ENCODE data around the gene HOXA3.
A peak's percentile ranks its signal among the peaks of the same experiment; 100 is the strongest.

Gene HOXA3

DNA sequence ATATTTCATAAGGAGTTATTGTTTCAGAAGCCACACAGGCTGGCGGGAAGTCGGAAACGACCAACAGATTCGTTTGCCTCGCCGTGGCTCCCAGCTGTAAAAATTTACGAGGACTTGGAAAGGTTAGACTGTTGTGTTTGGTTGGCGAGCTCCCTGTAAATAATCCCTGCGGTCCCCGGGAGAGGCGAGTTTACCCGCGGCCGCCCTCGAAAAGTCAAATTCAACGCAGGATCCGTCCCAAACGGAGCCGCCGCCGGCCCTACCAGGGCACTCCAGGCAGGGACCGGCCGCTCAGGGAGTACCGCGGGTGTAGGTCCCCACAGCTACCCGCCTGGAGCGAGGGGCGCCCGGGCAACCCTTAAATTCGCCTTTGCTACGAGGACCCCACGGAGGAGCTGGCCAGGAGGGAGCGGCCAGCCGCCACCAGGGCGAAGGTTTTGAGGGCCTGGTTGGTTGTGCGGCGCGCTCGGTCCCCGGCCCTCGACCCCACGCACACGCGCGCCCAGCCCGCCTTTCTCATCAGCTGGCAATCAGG is 13.7 kb upstream of the HOXA3 start:
- DNase-seq (ENCODE audit: low spot score) = no peak

DNA sequence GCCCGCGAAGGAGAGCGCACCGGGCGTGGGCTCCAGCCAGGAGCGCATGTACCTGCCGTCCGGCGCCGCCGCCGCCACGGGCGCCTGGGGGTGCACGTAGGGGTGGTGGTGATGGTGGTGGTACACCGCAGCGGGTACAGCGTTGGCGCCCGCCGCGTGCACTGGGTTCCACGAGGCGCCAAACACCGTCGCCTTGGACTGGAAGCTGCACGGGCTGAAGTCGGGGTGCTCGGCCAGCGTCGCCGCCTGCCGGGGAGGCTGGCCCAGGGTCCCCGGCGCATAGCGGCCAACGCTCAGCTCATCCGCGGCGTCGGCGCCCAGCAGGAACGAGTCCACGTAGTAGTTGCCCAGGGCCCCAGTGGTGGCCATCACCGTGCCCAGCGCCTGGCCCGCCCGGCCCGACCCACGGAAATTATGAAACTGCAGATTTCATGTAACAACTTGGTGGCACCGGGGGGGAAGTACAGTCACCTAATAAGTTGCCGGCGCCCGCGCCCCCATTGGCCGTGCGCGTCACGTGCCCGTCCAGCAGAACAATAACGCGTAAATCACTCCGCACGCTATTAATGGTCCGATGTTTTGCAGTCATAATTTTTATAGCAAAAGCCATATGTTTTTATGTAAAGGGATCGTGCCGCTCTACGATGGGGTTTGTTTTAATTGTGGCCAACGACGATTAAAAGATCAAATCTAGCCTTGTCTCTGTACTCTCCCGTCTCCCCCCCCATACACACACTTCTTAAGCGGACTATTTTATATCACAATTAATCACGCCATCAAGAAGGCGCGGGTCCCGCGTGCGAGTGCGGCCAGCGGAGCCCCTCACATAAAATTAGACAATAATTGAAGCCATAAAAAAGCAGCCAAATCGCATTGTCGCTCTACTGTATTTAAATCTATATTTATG is 13.0 kb upstream of the HOXA3 start, which contains the start of gene HOXA9:
HOXA9 (minus strand) TSS at position 449 of the 907 bp plus-strand sequence; CDS start at position 369, 80 bp downstream.
- no peak for DNase-seq (ENCODE audit: low spot score)

DNA sequence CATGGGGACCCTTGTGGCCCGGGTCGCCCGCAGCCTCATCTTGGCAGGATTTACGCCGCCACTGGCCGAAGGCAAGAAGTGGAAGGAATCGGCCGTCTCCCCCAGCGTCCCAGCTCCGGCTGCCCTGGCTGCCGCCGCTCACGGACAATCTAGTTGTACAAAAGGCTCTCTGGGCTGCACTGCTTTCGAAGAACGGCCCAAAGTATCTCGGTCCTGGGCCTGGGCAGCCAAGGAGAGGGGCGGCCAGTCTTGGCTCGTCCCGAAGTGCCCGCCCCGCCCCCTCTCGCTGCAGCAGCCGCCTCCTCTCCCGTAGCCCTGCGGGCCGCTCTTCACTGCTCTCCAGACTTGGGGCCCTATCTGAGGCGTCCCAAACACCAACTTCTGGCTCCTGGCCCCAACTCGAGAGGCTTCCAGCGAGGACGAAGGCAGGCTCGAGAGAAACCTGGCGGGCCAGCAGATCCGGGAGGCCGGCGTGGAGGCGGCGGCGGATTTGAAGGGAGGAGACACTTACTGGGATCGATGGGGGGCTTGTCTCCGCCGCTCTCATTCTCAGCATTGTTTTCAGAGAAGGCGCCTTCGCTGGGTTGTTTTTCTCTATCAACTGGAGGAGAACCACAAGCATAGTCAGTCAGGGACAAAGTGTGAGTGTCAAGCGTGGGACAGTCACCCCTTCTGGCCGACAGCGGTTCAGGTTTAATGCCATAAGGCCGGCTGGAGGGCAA is 12.1 kb upstream of the HOXA3 start:
- no peak for DNase-seq (ENCODE audit: low spot score)

DNA sequence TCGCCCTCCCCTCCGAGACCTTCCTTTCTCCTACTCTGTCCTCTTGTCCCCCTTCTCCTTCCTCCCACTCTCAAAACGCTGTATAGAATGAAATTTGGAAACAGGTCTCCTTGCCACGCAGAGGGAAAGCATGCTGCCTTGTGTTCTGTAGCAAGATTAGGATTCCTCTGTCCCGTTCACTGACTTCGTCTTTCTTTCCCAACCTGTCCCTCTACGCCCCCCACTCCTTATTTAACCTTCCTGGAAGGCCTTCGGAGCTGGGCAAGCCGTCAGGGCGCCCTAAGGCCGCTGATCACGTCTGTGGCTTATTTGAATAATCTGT is 11.6 kb upstream of the HOXA3 start:
- DNase-seq (ENCODE audit: low spot score) = no peak

DNA sequence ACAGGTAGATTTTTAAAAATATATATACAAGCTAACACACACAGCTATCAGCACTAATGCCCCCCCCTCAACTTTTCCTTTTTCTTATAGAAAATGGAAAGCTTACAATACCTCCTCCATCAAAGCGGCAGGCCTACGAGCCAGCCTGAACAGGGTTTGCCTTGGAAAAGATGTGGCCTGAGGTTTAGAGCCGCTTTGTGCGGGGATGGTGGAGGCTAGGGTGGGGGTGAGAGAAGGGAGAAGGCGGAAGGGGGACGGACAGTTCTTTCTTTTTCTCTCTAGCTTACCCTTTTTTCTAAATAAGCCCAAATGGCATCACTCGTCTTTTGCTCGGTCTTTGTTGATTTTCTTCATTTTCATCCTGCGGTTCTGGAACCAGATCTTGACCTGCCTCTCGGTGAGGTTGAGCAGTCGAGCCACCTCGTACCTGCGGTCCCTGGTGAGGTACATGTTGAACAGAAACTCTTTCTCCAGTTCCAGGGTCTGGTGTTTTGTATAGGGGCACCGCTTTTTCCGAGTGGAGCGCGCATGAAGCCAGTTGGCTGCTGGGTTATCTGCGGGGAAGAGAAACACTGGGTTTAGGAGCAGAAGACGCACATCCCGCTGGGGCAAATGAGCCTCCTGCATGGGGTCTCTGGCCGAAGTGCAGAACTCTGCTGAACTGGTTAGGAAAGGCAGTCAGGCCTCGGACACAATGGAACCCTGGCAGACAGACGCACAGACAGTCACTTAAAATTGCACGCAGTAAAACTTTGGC is 11.1 kb upstream of the HOXA3 start:
- DNase-seq (ENCODE audit: low spot score) = no peak

DNA sequence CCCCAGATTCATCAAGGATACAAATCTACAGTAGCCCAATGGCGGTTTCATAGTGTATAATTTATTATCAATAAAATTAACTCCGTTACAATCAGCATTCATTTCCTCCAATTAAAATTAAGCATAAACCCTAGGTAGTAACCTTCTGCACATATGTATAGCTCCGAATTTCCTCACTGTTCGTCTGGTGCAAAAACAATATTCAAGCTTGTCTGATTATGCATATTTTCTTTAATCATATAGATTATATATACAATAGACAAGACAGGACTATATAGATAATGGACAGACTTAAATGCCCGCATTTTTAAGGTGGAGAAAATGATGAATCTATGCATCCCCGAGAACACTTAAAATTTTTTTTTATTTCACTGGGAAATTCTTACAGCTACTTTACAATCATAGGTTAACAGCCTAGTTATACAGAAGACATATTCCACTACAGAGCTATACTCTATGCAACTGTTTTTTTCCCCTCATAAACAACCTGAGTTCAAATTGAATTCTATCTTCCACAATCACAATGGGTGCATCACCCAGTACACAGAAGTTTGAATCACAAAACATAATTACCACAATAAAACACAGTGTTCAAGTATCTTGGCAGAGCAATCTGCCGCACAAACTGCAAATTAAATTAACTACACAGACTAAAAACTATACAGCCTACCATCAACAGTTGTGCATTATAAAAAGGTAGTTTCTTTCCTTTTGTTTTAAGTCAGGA is 10.3 kb upstream of the HOXA3 start:
- no peak for DNase-seq (ENCODE audit: low spot score)

DNA sequence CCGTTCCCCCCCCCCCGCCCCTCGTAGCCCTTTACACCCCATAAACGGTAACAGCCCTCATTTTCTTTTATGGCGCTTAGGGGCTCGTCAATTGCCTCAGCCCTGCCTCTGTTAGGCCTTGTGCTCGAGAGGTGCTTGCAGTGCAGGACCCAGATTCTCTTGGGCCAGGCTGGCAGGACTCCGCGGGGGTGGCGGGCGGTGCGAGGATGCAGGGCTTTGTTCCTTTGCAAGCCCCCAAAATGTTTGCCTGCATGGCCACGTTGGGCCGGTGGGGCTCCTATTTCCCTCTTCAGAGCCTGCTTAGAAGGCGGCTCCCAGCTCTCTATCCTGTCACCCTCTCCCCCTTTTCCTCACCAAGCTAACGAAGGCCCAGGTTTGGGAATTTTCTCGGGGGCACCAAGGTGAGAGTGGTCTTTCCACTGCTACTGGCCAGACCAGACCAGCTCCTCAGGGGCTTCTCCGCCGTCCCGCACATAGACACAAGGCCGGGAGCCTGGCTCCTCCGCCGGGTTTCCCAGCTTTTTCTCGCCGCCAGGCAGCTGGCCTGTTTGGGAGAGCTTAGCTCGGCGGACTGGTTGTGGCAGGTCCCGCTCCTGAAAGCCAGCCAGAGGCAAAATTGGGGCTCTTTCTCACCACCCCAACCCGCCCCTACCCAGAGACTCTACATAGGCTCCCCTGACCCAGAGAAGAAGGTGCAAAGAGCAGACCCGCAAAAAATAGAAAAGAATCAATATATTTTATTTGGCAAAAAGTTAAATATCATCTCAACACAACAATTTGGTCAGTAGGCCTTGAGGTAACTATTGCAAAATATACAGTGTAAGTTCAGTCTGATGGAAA is 9.6 kb upstream of the HOXA3 start:
- DNase-seq (ENCODE audit: low spot score) = no peak

DNA sequence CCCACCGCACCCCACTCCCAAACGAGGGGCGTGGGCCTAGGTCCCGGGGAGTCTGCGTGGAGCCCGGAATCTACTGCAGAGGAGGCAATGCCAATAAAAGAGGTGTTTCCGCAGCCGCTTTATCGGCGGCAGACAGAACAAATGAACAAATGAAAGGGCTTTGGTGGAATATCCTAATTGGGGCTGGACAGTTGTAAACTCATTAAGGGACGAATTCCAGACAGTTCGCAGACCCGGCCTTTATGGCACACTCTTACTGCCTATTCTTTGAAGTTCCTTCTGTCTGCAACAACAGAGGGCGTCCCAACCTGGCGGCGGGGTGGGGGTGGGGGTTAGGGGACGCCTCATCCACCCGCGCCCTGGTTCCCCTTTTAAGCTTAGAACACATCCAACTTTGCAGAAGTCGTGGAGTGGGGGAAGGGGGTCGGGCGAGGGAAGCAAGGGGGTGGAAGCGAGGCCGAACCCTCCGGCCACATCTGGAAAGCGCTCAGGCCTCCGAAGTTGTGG is 8.9 kb upstream of the HOXA3 start:
- no peak for DNase-seq (ENCODE audit: low spot score)

DNA sequence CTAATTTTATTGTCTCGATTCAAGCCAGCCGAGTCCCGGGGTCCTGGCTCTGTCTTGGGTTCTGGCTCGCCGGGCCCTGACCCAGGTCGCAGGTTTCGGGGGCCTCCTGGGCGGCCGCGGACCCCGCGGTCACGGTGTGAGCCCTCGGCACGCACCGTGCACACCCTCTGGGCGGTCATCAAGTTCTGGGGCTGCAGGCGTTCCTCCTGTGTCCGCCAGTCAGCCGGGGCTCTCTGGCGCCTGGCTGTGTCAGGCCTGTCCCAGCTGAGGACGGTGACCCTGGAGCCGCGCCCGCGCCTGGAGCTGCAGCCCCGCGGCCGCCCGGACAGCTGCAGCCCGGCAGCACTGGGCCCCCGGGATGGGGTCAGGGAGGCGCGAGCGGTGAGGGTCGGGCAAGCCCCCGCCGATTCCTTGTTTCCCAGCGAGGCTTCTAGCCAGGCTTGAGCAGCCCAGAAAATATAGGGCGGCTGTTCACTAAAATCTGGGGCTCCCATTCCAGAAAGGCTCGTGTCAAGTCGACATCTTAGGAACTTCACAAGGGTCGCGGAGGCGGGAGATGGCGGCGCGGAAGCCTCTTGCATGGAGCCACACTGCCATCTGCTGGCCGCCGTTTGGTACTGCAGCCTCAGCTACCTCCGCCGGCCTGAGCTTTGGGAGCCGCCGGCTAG is 8.3 kb upstream of the HOXA3 start:
- DNase-seq (ENCODE audit: low spot score) = peak; percentile 92

DNA sequence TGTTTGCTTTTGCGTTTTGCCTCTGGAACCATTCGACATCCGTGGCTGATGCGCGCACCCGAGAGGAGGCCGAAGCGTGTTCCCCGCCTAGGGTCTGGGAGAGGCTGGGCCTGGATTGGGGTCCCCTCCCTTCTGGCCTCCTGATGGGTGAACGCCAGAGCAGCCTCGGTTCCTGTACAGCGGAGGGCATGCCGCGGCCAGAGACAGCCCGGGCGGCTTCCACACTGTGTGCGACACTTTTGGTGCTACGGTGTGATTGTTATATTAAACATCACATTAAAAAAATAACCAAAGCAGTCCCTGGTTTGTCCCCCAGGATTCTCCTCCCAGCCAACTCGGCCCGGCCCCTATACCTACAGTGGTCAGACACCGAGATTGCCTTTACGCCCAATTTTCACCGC is 7.8 kb upstream of the HOXA3 start:
- no peak for DNase-seq (ENCODE audit: low spot score)

DNA sequence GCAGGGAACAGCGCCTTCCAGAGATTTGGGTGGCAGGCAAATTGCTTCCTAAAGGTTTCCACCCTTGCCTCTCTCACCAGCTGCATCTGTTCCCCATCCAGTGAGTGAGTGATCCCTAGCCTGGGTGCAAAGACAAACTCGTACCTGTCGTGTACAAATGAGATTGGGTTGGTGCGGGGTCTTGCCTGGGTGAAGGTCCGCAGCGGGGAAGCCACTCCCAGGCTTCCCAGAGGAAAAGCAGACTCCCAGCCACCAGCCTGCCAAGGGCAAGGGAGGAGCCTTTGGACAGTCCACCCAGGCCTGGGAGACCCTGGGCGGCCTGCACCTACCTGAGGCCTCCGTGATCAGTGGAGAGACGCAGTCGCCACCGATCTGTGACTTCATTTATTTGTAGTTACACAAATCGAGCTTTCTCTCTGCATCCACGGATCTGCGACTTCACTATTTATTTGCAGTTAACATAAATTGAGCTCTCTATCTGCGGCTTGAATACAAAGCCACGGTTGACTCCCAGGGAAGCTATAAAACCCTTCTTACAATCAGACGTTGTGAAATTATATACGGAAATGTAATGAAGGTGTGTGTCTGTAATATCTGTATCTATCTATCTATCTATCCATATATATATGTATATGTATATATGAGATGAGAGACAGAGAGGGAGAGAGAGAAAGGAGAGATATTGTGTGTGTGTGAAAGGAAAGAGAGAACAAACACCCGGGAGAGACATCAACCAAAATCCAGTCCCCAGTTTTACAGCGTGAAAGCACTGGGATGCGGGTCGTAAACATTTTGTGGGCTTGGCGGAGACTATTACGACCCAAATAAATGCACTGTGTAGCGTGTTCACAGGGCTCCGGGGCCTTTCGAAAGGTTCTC is 7.1 kb upstream of the HOXA3 start:
- DNase-seq (ENCODE audit: low spot score) = no peak

DNA sequence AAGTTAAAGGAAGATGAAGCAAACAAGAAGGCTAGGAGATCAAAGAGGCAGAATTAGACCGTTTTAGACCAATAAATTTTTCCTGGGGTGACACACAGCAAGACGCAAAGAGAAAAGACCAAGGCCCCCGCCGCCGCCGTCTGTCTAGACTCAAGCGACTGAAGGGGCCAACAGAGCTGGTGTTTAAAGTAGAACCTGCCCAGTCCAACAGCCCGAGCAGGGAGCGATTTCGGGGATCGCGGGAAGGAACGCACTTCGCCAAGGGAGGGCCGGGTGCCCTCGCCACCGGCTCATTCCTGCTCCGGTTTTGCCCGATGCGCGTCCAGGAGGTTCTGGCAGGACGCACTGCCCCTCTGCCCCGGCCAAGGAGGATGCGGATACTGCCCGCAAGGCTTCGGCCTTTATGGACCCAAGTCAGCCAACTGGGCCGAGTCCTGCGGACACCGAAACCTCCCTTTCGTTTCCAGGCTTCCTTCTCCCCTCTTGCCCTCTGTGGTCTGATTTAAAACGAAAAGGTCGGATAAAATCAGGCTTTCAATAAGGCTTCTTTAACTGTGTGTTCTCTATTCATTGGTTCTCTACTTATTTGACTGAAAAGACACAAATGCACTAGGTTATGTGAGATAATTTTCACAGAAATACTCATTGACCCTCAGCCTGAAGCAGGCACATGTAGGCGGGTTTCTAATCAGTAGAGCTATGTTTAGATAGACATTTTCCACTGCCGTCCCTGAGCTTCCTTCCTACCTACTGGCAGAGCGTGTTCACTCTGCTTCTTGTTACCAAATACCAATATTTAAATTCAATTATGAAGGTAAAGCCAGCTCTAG is 6.3 kb upstream of the HOXA3 start:
- no peak for DNase-seq (ENCODE audit: low spot score)

DNA sequence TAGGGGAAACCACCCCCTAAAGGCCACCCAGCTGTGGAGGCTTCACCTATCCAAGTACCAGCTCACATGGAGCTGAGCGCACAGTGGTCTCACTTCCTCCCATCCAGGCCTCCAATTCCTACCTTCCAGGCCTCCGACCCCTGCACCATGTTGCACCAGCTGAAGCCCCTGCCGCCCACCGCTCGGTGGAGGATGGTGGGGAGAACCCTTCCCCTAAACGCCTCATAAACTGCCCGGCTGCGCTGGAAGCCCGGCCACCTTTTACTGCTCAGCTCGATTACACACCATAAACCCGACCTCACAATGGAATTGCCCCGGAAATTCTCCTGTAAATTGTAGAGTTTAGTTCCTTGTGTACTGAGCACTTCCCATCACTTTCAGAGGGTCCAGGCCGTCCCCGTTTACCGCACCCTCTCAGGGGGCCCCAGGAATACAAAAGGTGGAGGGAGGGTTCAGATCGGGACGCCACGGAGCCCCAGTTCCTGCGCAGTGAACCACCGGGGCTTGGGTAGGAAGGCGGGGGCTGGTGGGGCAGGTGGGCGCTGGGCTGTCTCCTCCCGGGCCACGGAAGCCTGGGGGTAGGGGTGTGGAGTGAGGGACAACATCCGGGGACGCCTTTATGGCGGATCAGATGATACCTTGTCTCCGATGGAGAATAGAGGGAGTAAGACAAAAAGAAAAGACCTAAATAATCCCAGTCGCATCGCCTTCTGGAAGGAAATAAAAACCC is 5.5 kb upstream of the HOXA3 start:
- DNase-seq (ENCODE audit: low spot score) = no peak

DNA sequence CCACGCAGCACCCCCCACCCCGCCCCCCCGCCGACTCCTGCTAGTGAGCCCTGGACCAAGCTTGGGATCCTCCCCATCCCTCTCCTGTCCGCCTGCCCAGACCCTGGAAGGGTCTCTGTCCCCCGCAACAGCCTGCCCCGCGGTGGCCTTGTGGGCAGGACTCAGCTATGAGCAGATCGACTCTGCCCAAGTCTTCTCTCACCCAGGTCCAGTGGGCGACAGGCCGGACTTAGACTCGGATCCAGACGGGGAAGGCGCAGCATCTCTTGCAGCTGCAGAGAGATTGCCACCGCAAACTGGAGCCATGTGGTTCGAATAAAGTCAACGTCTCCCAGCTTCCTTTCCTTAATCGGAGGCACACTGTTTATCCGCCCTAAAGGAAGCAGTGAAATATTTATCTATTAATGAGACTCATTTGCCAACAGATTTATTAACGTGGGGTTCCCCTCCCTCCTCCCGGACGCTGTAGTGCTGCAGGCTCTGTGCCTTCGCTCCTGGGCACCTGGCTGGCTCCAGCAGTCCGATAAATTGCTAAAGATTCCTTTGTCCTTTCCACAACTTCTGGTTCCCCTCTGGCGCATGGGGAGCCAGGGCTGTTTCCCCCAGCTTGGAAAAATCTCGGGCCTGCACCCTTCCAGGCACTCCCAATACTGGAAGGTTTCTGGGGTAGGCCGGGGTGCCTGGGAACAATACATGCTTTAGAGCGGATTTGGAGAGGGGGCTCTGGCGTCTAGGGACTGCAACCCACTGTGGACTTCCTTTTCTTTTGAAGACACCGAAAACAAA is 4.7 kb upstream of the HOXA3 start:
- DNase-seq (ENCODE audit: low spot score) = no peak

DNA sequence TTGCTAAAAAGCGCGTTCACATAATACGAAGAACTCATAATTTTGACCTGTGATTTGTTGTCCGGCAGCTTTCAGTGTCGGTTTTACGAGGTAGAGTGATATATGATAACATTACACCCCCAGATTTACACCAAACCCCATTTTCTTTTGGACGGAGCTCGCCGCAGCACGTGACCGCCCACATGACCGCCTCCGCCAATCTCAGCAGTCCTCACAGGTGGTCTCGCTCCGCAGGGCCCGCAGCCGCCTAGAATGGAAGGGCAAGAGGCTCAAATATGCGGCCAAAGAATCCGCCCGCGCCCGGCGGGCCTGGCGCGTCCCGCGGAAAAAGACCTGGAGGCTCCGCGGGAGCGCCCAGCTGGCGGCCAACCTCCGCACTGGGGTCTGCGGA is 4.1 kb upstream of the HOXA3 start, which contains the start of gene HOXA7:
HOXA7 (minus strand) TSS at position 168 of the 391 bp plus-strand sequence; CDS start at position 38, 130 bp downstream.
- peak; percentile 96 for DNase-seq (ENCODE audit: low spot score)

DNA sequence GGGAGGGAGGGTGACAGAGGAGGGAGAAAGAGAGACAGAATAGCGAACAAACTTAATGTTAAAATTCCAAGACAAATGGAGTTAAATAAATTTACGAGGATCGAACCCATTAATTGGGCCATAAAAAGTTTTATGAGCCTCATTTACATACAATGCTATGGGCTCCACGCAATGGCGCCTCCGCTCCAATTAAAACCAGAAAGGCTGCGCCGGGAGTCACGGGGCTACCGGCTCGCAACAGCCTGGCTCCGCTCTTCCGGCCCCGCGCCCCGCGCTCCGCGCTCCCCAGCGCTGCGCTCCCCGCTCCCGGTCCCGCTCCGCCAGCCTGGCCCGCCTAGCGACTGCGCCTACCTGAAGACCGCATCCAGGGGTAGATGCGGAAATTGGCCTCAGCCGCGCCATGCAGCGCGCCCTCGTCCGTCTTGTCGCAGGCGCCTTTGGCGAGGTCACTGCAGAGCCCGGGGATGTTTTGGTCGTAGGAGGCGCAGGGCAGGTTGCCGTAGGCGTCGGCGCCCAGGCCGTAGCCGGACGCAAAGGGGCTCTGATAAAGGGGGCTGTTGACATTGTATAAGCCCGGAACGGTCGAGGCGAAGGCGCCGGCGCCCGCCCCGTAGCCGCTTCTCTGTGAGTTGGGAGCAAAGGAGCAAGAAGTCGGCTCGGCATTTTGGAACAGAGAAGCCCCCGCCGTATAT is 3.6 kb upstream of the HOXA3 start:
- DNase-seq (ENCODE audit: low spot score) = peak; percentile 77

Measured in HuH-7 (cell line).